Subcutaneous abdominal adipose tissue (tissue), 5 donors: ENCODE data around the gene TCF12.

ENCODE experiments used
- H3K27ac ChIP-seq: one replicate; pipeline ENCODE4 v1.7.0; 2013; ENCODE audit warnings: low read depth, mild to moderate bottlenecking, inconsistent platforms, low read length, moderate library complexity
- H3K27me3 ChIP-seq, 5 donors: one replicate each; pipeline ENCODE4 v1.7.0; 2013; ENCODE audit warnings: low read length in 5 of 5, inconsistent platforms in 1 of 5; ENCODE audit not compliant: control insufficient read depth in 5 of 5, insufficient read depth in 4 of 5
- H3K36me3 ChIP-seq, 5 donors: one replicate each; pipeline ENCODE4 v1.7.0; 2013; ENCODE audit warnings: low read length in 5 of 5; ENCODE audit not compliant: control insufficient read depth in 5 of 5, insufficient read depth in 5 of 5
- H3K4me1 ChIP-seq, 5 donors: one replicate each; pipeline ENCODE4 v1.7.0; 2013; ENCODE audit warnings: low read length in 5 of 5, mild to moderate bottlenecking in 3 of 5, moderate library complexity in 1 of 5; ENCODE audit not compliant: control insufficient read depth in 5 of 5, insufficient read depth in 5 of 5
- H3K4me3 ChIP-seq, 5 donors: one replicate each; pipeline ENCODE4 v1.7.0; 2013; ENCODE audit warnings: low read length in 5 of 5, low read depth in 1 of 5
- H3K9ac ChIP-seq, 5 donors: one replicate each; pipeline ENCODE4 v1.7.0; 2013; ENCODE audit warnings: low read length in 5 of 5, mild to moderate bottlenecking in 4 of 5, moderate library complexity in 3 of 5
- H3K9me3 ChIP-seq, 5 donors: one replicate each; pipeline ENCODE4 v1.7.0; 2013; ENCODE audit warnings: low read length in 5 of 5; ENCODE audit not compliant: control insufficient read depth in 5 of 5
- donor health status: healthy.
- donor health status: healthy.
- donor health status: healthy.
- donor health status: healthy.
- donor health status: healthy.

TCF12 gene

GRCh38 chr15:57290187-57290586, 371.7 kb downstream of the TCF12 start:
- Histone ChIP-seq H3K27me3 (no peaks in the 10 kb centered on the region), H3K36me3 (peaks cover 7 to 32% (median 27%) of the 10 kb centered on the region in 5 donors), H3K27ac (no peak overlapping the region), H3K9me3 (no peaks in the 10 kb centered on the region), H3K4me3 (no peak overlapping the region), H3K9ac (no peak overlapping the region), H3K4me1 (peaks cover 0 to 2% (median 0%) of the 10 kb centered on the region in 5 donors)

- no peaks in the 10 kb centered on the region for H3K9me3 ChIP-seq
- H3K9ac ChIP-seq = no peak overlapping the region
- H3K4me1 ChIP-seq = peaks cover 0 to 2% (median 0%) of the 10 kb centered on the region in 5 donors
- H3K27ac ChIP-seq = no peak overlapping the region
- no peaks in the 10 kb centered on the region for H3K27me3 ChIP-seq
- no peak overlapping the region for H3K4me3 ChIP-seq
- H3K36me3 ChIP-seq = peaks cover 4 to 26% (median 22%) of the 10 kb centered on the region in 5 donors
Measured at GRCh38 chr15:57290826-57291225, 372.4 kb downstream of the TCF12 start.

GRCh38 chr15:57296473-57297162, 378.2 kb downstream of the TCF12 start:
- Histone ChIP-seq H3K9ac (no peak overlapping the region), H3K4me3 (no peak overlapping the region), H3K4me1 (peaks cover 0 to 9% (median 0%) of the 10 kb centered on the region in 5 donors), H3K9me3 (no peaks in the 10 kb centered on the region), H3K27ac (no peak overlapping the region), H3K27me3 (no peaks in the 10 kb centered on the region), H3K36me3 (no peaks in the 10 kb centered on the region)

GRCh38 chr15:57297163-57297593, 378.7 kb downstream of the TCF12 start:
- Histone ChIP-seq H3K4me1 (peaks cover 0 to 9% (median 0%) of the 10 kb centered on the region in 5 donors), H3K4me3 (no peak overlapping the region)

GRCh38 chr15:57297630-57298029, 379.2 kb downstream of the TCF12 start:
- no peak overlapping the region for H3K27ac ChIP-seq
- no peaks in the 10 kb centered on the region for H3K9me3 ChIP-seq
- no peak overlapping the region for H3K9ac ChIP-seq
- peaks cover 0 to 9% (median 0%) of the 10 kb centered on the region in 5 donors for H3K4me1 ChIP-seq
- H3K36me3 ChIP-seq = no peaks in the 10 kb centered on the region
- no peak overlapping the region for H3K4me3 ChIP-seq
- no peaks in the 10 kb centered on the region for H3K27me3 ChIP-seq

More at GRCh38 chr15:57297163-57297593, 378.7 kb downstream of the TCF12 start:
- no peaks in the 10 kb centered on the region for H3K9me3 ChIP-seq
- no peak overlapping the region for H3K9ac ChIP-seq
- no peaks in the 10 kb centered on the region for H3K27me3 ChIP-seq
- H3K27ac ChIP-seq = no peak overlapping the region
- no peaks in the 10 kb centered on the region for H3K36me3 ChIP-seq

- Histone ChIP-seq H3K9me3 (no peaks in the 10 kb centered on the region), H3K9ac (no peak overlapping the region), H3K36me3 (no peaks in the 10 kb centered on the region), H3K27me3 (no peaks in the 10 kb centered on the region), H3K4me1 (peaks cover 0 to 9% (median 0%) of the 10 kb centered on the region in 5 donors), H3K4me3 (no peak overlapping the region), H3K27ac (no peak overlapping the region)
Measured at GRCh38 chr15:57298204-57298603, 379.8 kb downstream of the TCF12 start.

GRCh38 chr15:57298843-57299550, 380.6 kb downstream of the TCF12 start:
- H3K4me3 ChIP-seq = no peak overlapping the region
- peaks cover 0 to 9% (median 0%) of the 10 kb centered on the region in 5 donors for H3K4me1 ChIP-seq
- no peaks in the 10 kb centered on the region for H3K9me3 ChIP-seq
- H3K27ac ChIP-seq = no peak overlapping the region
- H3K9ac ChIP-seq = no peak overlapping the region
- no peaks in the 10 kb centered on the region for H3K36me3 ChIP-seq
- H3K27me3 ChIP-seq = no peaks in the 10 kb centered on the region

- Histone ChIP-seq H3K4me1 (peaks cover 0 to 14% (median 6%) of the 10 kb centered on the region in 5 donors), H3K36me3 (no peaks in the 10 kb centered on the region), H3K9me3 (no peaks in the 10 kb centered on the region), H3K27ac (no peak overlapping the region), H3K4me3 (no peak overlapping the region), H3K27me3 (no peaks in the 10 kb centered on the region), H3K9ac (no peak overlapping the region)
Measured at GRCh38 chr15:57301307-57301706, 382.9 kb downstream of the TCF12 start.

GRCh38 chr15:57302640-57303257, 384.3 kb downstream of the TCF12 start:
- H3K27ac ChIP-seq = no peak overlapping the region
- no peaks in the 10 kb centered on the region for H3K27me3 ChIP-seq
- H3K4me1 ChIP-seq = peaks cover 0 to 18% (median 16%) of the 10 kb centered on the region in 5 donors
- no peaks in the 10 kb centered on the region for H3K9me3 ChIP-seq
- H3K9ac ChIP-seq = no peak overlapping the region
- H3K36me3 ChIP-seq = no peaks in the 10 kb centered on the region
- no peak overlapping the region for H3K4me3 ChIP-seq

- Histone ChIP-seq H3K4me3 (no peak overlapping the region), H3K9me3 (no peaks in the 10 kb centered on the region), H3K4me1 (peaks cover 0 to 18% (median 16%) of the 10 kb centered on the region in 5 donors), H3K9ac (no peak overlapping the region), H3K27ac (no peak overlapping the region), H3K36me3 (no peaks in the 10 kb centered on the region), H3K27me3 (no peaks in the 10 kb centered on the region)
Measured at GRCh38 chr15:57305009-57305408, 386.6 kb downstream of the TCF12 start.
